Fibroblast of the conjunctiva (primary cell): ENCODE data around the gene TRAPPC13.
A peak's percentile ranks its signal among the peaks of the same experiment; 100 is the strongest.
"Not testable (repeated sequence)": the region's sequence is repeated elsewhere in the genome, so short reads cannot be mapped to it uniquely, and the experiment has no call there.

Experiments used
- DNase-seq: peaks from one replicate; pipeline ENCODE4 v3.0.0-alpha.2; 2010; ENCODE audit warnings: low read depth

TRAPPC13 gene

GRCh38 chr5:65624571-65625555 is at the start of gene TRAPPC13, which contains the start of gene SHLD3:
Gene TRAPPC13 (plus strand): TSS chr5:65625027. CDS start chr5:65625061, 34 bp downstream.
Gene SHLD3 (plus strand): TSS chr5:65625027. CDS start chr5:65629588, 4,561 bp downstream.
- DNase-seq, result peak; percentile 75

DNA sequence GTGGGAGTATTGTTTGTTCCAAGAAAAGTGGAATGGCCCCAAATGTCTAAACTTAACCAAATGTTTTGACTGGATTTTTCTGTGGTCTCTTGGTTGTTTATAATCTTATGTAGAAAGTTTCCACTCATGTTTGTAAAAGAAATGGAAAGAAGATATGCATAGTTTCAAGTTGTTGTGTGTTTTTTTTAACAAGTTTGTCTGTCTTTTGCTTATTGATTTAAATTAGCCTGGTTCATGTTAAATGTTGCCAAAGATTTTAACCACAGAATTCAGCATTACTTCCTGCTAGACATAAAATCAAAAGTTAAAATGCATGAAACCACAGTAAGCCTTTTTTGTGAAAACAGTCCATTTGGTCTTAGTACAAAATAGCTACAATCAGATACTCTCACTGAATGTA is 47.7 kb upstream of the TRAPPC13 start:
- DNase-seq, result no peak

GRCh38 chr5:65588694-65589093 is 36.1 kb upstream of the TRAPPC13 start:
- no peak for DNase-seq

GRCh38 chr5:65601761-65602160 is 23.1 kb upstream of the TRAPPC13 start:
- not testable (repeated sequence) for DNase-seq

DNA sequence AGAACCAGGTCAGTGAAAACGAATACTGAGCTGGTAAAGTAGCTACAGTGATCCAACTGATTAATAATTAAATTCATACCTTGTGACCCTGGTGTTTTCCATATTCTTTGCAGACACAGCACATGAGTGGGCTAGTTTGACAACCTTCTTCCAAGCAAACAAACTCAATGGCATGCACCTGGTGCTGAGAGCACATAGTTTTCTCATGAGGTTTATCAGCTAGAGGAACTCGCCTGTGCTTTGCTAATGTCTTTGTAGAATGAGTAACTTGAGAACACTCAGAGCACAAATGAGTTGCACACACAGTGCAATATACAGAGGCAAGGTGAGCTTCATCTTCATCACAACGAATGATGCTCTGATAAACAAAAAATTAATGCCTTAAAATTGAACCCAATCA is 13.3 kb upstream of the TRAPPC13 start:
- no peak for DNase-seq

DNA sequence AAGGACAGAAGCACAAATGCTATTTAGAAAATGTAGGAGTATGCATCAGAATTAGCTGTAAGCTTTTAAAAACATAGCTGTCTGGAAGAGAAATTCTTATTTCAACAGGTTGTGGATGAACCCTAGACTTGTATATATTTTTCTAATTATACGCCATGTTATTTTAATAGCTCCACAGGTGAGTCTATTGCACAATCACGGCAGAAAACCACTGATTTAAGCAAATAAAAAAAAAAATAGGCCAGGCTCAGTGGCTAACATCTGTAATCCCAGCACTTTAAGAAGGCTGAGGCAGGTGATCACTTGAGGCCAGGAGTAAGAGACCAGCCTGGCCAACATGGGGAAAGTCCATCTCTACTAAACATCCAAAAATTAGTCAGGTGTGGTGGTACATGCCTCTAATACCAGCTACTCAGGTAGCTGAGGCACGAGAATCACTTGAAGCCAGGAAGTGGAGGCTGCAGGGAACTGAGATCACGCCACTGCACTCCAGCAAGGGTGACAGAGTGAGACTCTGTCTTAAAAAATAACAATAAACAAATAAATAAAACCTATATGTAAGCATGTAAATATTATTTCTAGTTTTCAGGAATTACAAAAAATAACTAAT is 12.4 kb upstream of the TRAPPC13 start:
- DNase-seq, result no peak

DNA sequence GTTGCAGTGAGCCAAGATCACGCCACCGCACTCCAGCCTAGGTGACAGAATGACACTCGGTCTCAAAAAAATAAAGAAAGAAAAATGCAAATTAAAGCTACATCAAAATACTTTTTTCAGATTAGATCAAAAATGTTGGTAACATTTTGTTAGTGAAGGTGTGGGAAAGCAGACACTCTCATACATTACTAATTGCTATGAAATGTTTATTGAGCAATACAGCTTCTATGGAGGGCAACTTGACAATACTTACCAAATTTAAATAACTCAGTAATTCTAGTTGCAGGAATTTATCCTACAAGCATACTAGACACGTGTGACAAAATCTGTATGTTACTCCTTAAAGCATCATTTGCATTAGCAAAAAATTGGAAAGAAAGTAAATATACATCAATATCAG is 4.8 kb upstream of the TRAPPC13 start:
- no peak for DNase-seq

DNA sequence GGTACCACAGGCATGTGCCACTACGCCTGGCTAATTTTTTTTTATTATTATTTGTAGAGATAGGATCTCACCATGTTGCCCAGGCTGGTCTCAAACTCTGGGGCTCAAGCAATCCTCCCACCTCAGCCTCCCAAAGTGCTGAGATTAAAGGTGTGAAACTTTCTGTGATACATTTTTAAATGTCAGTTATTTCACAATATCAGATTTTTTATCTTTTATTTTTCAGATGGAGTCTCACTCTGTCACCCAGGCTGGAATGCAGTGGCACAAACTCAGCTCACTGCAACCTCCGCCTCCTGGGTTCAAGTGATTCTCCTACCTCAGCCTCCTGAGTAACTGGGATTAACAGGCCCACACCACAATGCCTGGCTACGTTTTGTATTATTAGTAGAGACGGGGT is 2.9 kb upstream of the TRAPPC13 start:
- not testable (repeated sequence) for DNase-seq

DNA sequence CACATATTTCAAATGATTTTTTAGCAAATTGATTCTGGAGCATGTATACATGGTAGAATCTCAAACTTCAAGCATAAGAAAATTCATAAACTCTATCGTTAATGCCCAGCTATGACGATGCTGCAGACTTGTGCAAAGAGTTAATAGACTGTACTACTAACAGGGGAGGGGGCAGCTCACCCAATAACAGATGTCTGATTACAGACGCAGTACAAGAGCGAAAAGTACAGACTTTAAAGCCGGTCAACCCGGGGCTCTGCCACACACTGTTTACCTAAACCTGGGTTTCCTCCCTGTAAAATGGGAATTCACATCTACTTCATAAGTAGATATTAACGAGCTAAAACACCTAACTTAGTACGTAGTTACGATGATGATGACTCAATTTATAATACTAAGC is 1.3 kb upstream of the TRAPPC13 start:
- no peak for DNase-seq

GRCh38 chr5:65624025-65624570 is 729 bp upstream of the TRAPPC13 start, which contains the start of gene TRIM23:
Gene TRIM23 (minus strand): TSS chr5:65624333. CDS start chr5:65624274, 59 bp downstream.
- DNase-seq, result peak; percentile 85

- DNase-seq, result no peak
These were observed 916 bp downstream of the TRAPPC13 start for GRCh38 chr5:65625743-65626142.

- DNase-seq, result no peak
These were observed 6.2 kb downstream of the TRAPPC13 start for GRCh38 chr5:65630981-65631380.

- DNase-seq, result no peak
These were observed 15.4 kb downstream of the TRAPPC13 start for GRCh38 chr5:65640240-65640639.

GRCh38 chr5:65646938-65647337 is 22.1 kb downstream of the TRAPPC13 start:
- DNase-seq, result no peak

- no peak for DNase-seq
These were observed 23.1 kb downstream of the TRAPPC13 start for GRCh38 chr5:65647941-65648340.

GRCh38 chr5:65651144-65651543 is 26.3 kb downstream of the TRAPPC13 start:
- DNase-seq, result no peak

DNA sequence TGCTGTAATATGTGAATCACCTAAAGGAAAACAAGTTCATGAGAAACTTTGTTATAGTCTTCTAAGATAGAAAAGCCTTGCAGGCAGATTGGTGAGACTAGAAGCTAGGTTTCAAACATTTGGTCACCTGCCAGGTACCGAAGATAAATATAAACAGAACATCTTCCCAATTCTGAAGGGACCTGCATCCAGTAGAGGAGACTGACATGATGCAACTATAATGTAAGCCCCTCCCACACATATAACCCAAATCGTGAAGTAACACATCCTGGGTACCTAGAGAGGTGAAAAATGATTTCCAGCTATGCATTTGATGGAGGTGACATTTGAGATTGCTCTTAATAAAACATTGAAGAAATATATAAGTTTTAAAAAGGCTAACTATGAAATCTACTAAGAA is 29.9 kb downstream of the TRAPPC13 start:
- DNase-seq, result no peak

GRCh38 chr5:65663804-65664521 is 39.1 kb downstream of the TRAPPC13 start:
- DNase-seq, result no peak

GRCh38 chr5:65668696-65669095 is 43.9 kb downstream of the TRAPPC13 start:
- no peak for DNase-seq

DNA sequence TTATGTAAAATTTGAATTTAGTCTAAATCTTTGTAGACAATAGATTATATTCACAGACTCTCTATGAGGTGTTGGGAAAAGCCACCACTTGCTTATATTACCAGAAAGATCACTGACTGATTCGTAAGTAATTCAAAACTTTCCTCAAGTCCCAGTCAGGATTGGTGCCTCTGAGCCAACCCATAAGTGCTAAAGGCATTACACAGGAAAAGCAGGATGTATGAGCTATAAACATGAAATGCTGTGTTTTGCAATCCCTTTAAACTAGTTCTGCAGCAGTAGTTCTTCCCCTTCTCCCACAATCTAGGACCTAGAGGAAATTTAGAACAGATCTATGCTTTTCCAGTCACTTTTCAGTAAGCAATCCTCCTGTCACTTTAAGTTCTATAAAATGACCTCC is 48.0 kb downstream of the TRAPPC13 start:
- no peak for DNase-seq

DNA sequence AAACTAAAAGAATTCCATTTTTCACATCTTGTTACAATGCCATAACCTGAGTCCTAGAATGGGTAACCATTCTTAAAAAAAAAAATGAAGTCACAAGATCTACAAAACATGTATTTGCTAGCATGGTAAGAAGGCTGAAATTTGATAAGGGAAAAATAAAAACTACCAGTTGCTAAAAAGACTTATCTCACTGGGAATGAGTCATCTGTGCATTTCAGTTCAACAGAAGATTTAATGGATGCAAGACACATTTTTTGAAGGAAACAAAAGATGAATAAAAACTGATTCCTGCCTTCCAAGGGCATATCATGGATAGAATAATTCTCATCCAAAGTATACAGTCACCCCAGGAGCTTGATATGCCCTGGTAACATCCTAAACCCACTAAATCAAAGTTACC is 49.9 kb downstream of the TRAPPC13 start:
- DNase-seq, result no peak

- DNase-seq, result not testable (repeated sequence)
These were observed 51.2 kb downstream of the TRAPPC13 start for GRCh38 chr5:65676056-65676455.
